K562 (cell line): ENCODE results near the gene SLC19A2. TPM values are rescaled to one million over a fixed set of nuclear protein-coding genes. Genes with fewer than 3 reads are reported as not detected.

Experiments
- ATAC-seq: fragments of 200-7000 bp; cut with Tn5 transposase; 3 replicates; pipeline ENCODE4 v1.9.1; 2020; ENCODE audit warnings: moderate library complexity
- BruUV-seq: library from RNA; stranded (reverse); fragments of 400-500 nt; replicated peaks from 2 replicates; lab custom pipeline; 2021; lab: Mats Ljungman, UMichigan
- CTCF ChIA-PET: fragments of 300-600 bp; formaldehyde crosslinking; extraction: SDS; loops from one replicate; lab custom pipeline; 2021; ENCODE audit warnings: low intra/inter-chr PET ratio; lab: Yijun Ruan, JAX
- POLR2A ChIA-PET: fragments of 300-600, 350-650 bp; sonication (Branson Sonifier 250); formaldehyde crosslinking; extraction: SDS; loops from one replicate; lab custom pipeline; 2021; ENCODE audit warnings: antibody characterized with exemption, inconsistent platforms; lab: Yijun Ruan, JAX
- DNase-seq, 4 experiments: peaks; one replicate each; pipeline versions ENCODE4 v3.0.0 to v3.0.0-alpha.2; 2011 to 2018; ENCODE audit warnings: low spot score in 3 of 4, mixed read lengths in 3 of 4; ENCODE audit errors: extremely low read depth in 1 of 4
- FAIRE-seq: peaks from 2 replicates; lab custom pipeline; 2011; peaks lifted over from hg19 to GRCh38; lab: Jason Lieb, UNC
- H2AFZ ChIP-seq: 2 replicates; pipeline ENCODE4 v1.6.0; 2011; ENCODE audit warnings: low read depth, low read length, control low read depth, inconsistent platforms
- H3K27ac ChIP-seq: fragments of 200-600 bp; 3 replicates; pipeline ENCODE4 v1.8.0; 2011; ENCODE audit warnings: low read depth, mild to moderate bottlenecking, control low read depth, inconsistent platforms, low read length, moderate library complexity, mixed read lengths; ENCODE audit errors: extremely low read depth
- H3K27me3 ChIP-seq, 2 experiments: fragments of 300-600 bp in 1 of 2; 2 replicates in 1 of 2; 3 replicates in 1 of 2; pipeline versions ENCODE4 v1.6.0 to v1.8.0; 2011; ENCODE audit warnings: inconsistent platforms in 2 of 2, low read length in 2 of 2, mild to moderate bottlenecking in 1 of 2, mixed read lengths in 1 of 2, moderate library complexity in 1 of 2; ENCODE audit not compliant: control insufficient read depth in 2 of 2, insufficient read depth in 2 of 2
- H3K36me3 ChIP-seq: fragments of 300-600 bp; 3 replicates; pipeline ENCODE4 v1.8.0; 2011; ENCODE audit warnings: mild to moderate bottlenecking, low read length, inconsistent platforms; ENCODE audit not compliant: control insufficient read depth, insufficient read depth
- H3K4me1 ChIP-seq, 2 experiments: fragments of 200-600 bp in 1 of 2; replicated peaks in 1 of 2; 2 replicates in 1 of 2; 3 replicates in 1 of 2; pipeline versions ENCODE4 v1.5.1 to v1.8.0; 2011; ENCODE audit warnings: inconsistent platforms in 2 of 2, low read length in 2 of 2, mild to moderate bottlenecking in 1 of 2, mixed read lengths in 1 of 2, moderate library complexity in 1 of 2; ENCODE audit not compliant: control insufficient read depth in 2 of 2, insufficient read depth in 2 of 2
- H3K4me2 ChIP-seq: 2 replicates; pipeline ENCODE4 v1.6.1; 2011; ENCODE audit warnings: low read length, control low read depth, inconsistent platforms, mixed read lengths; ENCODE audit not compliant: insufficient read depth
- H3K4me3 ChIP-seq: fragments of 200-600 bp; sonication (generic), shearing (Covaris generic); 2 replicates; pipeline ENCODE4 v1.5.1; 2016; ENCODE audit warnings: control low read depth, inconsistent platforms
- H3K79me2 ChIP-seq: fragments of 200-600 bp; 3 replicates; pipeline ENCODE4 v1.8.0; 2011; ENCODE audit warnings: low read length, inconsistent platforms; ENCODE audit not compliant: control insufficient read depth, insufficient read depth
- H3K9ac ChIP-seq, 2 experiments: 2 replicates each; pipeline versions ENCODE4 v1.6.0 to v1.6.1; 2011; ENCODE audit warnings: low read depth in 2 of 2, low read length in 2 of 2, control low read depth in 1 of 2, inconsistent platforms in 1 of 2, mild to moderate bottlenecking in 1 of 2, mixed read lengths in 1 of 2; ENCODE audit not compliant: insufficient read depth in 1 of 2
- H3K9me1 ChIP-seq: one replicate; pipeline ENCODE4 v1.6.0; 2011; ENCODE audit warnings: inconsistent platforms, mild to moderate bottlenecking, low read length, moderate library complexity; ENCODE audit not compliant: control insufficient read depth, insufficient read depth
- H3K9me3 ChIP-seq: replicated peaks from 2 replicates; pipeline ENCODE4 v1.5.1; 2011; ENCODE audit warnings: low read depth, low read length, inconsistent platforms; ENCODE audit not compliant: control insufficient read depth, insufficient read depth
- H4K20me1 ChIP-seq: replicated peaks from 2 replicates; pipeline ENCODE4 v1.6.1; 2011; ENCODE audit warnings: low read length, inconsistent platforms, mixed read lengths; ENCODE audit not compliant: control insufficient read depth, insufficient read depth
- ELF4 ChIP-seq: fragments of 450-650 bp; formaldehyde crosslinking; IDR thresholded peaks from 2 replicates; pipeline ENCODE4 v1.4.0; 2022; ENCODE audit warnings: missing genetic modification characterization
- FOXP4 ChIP-seq: sonication (generic); formaldehyde crosslinking; IDR thresholded peaks from 2 replicates; pipeline ENCODE4 v1.8.0; 2022; ENCODE audit warnings: mild to moderate bottlenecking, missing genetic modification reagents, borderline replicate concordance
- HNRNPL ChIP-seq: fragments of 200-400 bp; formaldehyde crosslinking; IDR thresholded peaks from 2 replicates; pipeline ENCODE4 v1.6.1; 2017; ENCODE audit warnings: low read depth, mild to moderate bottlenecking, low read length
- KLF13 ChIP-seq: fragments of 450-650 bp; IDR thresholded peaks from 2 replicates; pipeline ENCODE4 v1.6.1; 2016; ENCODE audit warnings: missing genetic modification characterization, low read depth, mild to moderate bottlenecking, missing compliant biosample characterization, moderate library complexity, borderline replicate concordance
- MEF2D ChIP-seq: conservative IDR thresholded peaks from 2 replicates; pipeline ENCODE4 v1.6.1; 2016; ENCODE audit warnings: low read depth, missing genetic modification characterization, missing compliant biosample characterization
- NCOA1 ChIP-seq: fragments of 450-650 bp; IDR thresholded peaks from 2 replicates; pipeline ENCODE4 v1.6.1; 2016; ENCODE audit warnings: low read depth
- OTX1 ChIP-seq: fragments of 450-650 bp; formaldehyde crosslinking; IDR thresholded peaks from 2 replicates; pipeline ENCODE4 v1.4.0; 2022; ENCODE audit warnings: mild to moderate bottlenecking
- PRPF4 ChIP-seq: fragments of 200-400 bp; formaldehyde crosslinking; IDR thresholded peaks from one replicate; pipeline ENCODE4 v1.6.1; 2017; ENCODE audit warnings: low read length, low read depth, mild to moderate bottlenecking; ENCODE audit not compliant: insufficient read depth, poor library complexity, severe bottlenecking
- SAFB2 ChIP-seq: fragments of 200-400 bp; formaldehyde crosslinking; IDR thresholded peaks from 2 replicates; pipeline ENCODE4 v1.6.1; 2018; ENCODE audit warnings: borderline replicate concordance, low read length, low read depth, moderate library complexity; ENCODE audit not compliant: severe bottlenecking
- TRIM24 ChIP-seq, 2 experiments: fragments of 450-650 bp; IDR thresholded peaks; 2 replicates each; pipeline ENCODE4 v1.6.1; 2016
- TRIM28 ChIP-seq: fragments of 450-650 bp; IDR thresholded peaks from 2 replicates; pipeline ENCODE4 v1.6.1; 2017
- YBX1 ChIP-seq: fragments of 450-650 bp; IDR thresholded peaks from 2 replicates; pipeline ENCODE4 v1.7.1; 2016; ENCODE audit warnings: mild to moderate bottlenecking
- ZBTB17 ChIP-seq: fragments of 450-650 bp; formaldehyde crosslinking; IDR thresholded peaks from 2 replicates; pipeline ENCODE4 v1.4.0; 2020; ENCODE audit warnings: mild to moderate bottlenecking
- ZNF384 ChIP-seq: IDR thresholded peaks from 2 replicates; pipeline ENCODE4 v1.6.1; 2012; ENCODE audit warnings: low read depth, low read length, improper control_type of control experiment
- ZNF449 ChIP-seq: fragments of 250-450 bp; sonication (Bioruptor Pico); IDR thresholded peaks from 2 replicates; pipeline ENCODE4 v1.8.0; 2022; ENCODE audit warnings: moderate library complexity, mild to moderate bottlenecking, inconsistent platforms
- ZNF717 ChIP-seq: fragments of 250-450 bp; sonication (Bioruptor Pico); IDR thresholded peaks from 2 replicates; pipeline ENCODE4 v1.5.0; 2021
- WGBS: fragments of 100-300 bp; shearing (Covaris generic); methylation state at CpG from one replicate; pipeline ENCODE4 v1.1.6; 2016; ENCODE audit warnings: low coverage, mixed read lengths; ENCODE audit not compliant: insufficient coverage; ENCODE audit errors: missing lambda C conversion rate; 5-methylcytosine and 5-hydroxymethylcytosine counted together
- in situ Hi-C: fragments of 300-500 bp; cut with MboI; formaldehyde crosslinking; loops from 4 replicates; pipeline ENCODE4 v1.15.0; 2018; ENCODE audit warnings: inconsistent platforms, mixed read lengths
- intact Hi-C: fragments of 100-400 bp; cut with micrococcal nuclease; formaldehyde crosslinking; loops from 2 replicates; pipeline ENCODE4 v1.14.2; 2022
- polyA plus RNA-seq, 8 experiments: library from polyadenylated mRNA; depleted of rRNA in 4 of 8; stranded (reverse) in 5 of 8; unstranded in 3 of 8; fragments of >200 nt; fragmentation: Nextera tagmentation in 2 of 8; fragmentation: Illumina TruSeq in 1 of 8; extraction: Ambion mirVana in 2 of 8; extraction: Trizol in 1 of 8; gene quantifications; 2 replicates each; pipeline versions ENCODE4 v1.2.1 to v1.2.3, GENCODE V29; 2011 to 2014; ENCODE audit warnings: inconsistent platforms in 1 of 8, missing spikeins in 1 of 8
- total RNA-seq, 7 experiments: library from RNA; depleted of rRNA in 6 of 7; stranded (reverse); fragments of >200 nt in 6 of 7; fragmentation: Illumina TruSeq in 2 of 7; extraction: Trizol in 2 of 7; gene quantifications; 2 replicates each; pipeline versions ENCODE4 v1.2.1 to v1.2.3, GENCODE V29; 2011 to 2021; ENCODE audit warnings: low replicate concordance in 1 of 7

The SLC19A2 gene
- total and polyA plus RNA-seq, 9 of the 15 experiments (the other 6 are each of a cell fraction or from before 2014, with no cell fraction given) = 7.4 to 42.8 (median 19.2) TPM

- intact Hi-C loops (no loop called here), in situ Hi-C loops (no loop called here)
- no peak overlapping the region for H3K4me2 ChIP-seq
- no peak overlapping the region for H3K4me3 ChIP-seq
- H3K27ac ChIP-seq = no peak overlapping the region
- no peak overlapping the region for H2AFZ ChIP-seq
- TF ChIP-seq SAFB2 (no peak), TRIM24 (IDR thresholded peaks at IDR 0.05) (no peak), ZBTB17 (CRISPR knock-in tag) (no peak), YBX1 (no peak), MEF2D (no peak), OTX1 (CRISPR knock-in tag) (no peak), PRPF4 (no peak), ELF4 (CRISPR knock-in tag) (no peak), NCOA1 (no peak), FOXP4 (no peak), TRIM28 (no peak), ZNF449 (CRISPR knock-in tag) (no peak), KLF13 (no peak), HNRNPL (no peak), ZNF384 (no peak), ZNF717 (CRISPR knock-in tag) (no peak)
- H4K20me1 ChIP-seq = no peaks in the 10 kb centered on the region
- H3K27me3 ChIP-seq = no peaks in the 10 kb centered on the region
- peaks cover 6% of the 10 kb centered on the region; the same call in 1 of the 3 replicates for H3K79me2 ChIP-seq
- DNase-seq (no peak), FAIRE-seq (no peak), ATAC-seq (no peak)
- POLR2A ChIA-PET = interaction anchor here (1.3 to 1.6 kb wide), 2 partner anchors 11 to 13 kb away, joined by 7 to 9 read pairs; partner anchors contain the start of gene SLC19A2
- peaks cover 57% of the 10 kb centered on the region for H3K36me3 ChIP-seq
- H3K9me3 ChIP-seq = no peaks in the 10 kb centered on the region
- H3K9ac ChIP-seq = no peak overlapping the region
- no peaks in the 10 kb centered on the region for H3K9me1 ChIP-seq
- WGBS = 88% methylated on average over 3 of the region's 3 CpGs
- CTCF ChIA-PET = no interaction called here
- H3K4me1 ChIP-seq = no peaks in the 10 kb centered on the region
- no TSS peak for BruUV-seq
Observed at GRCh38 chr1:169472738-169473137, 13.0 kb downstream of the SLC19A2 start.
